Liver (tissue), 9 donors: Measurements from ENCODE around the gene C1QL2. TPM values are rescaled to one million over a fixed set of nuclear protein-coding genes. Genes with fewer than 3 reads are reported as not detected.

ENCODE experiments used
- DNase-seq: peaks from one replicate; pipeline ENCODE4 v3.0.0-alpha.2; 2017; ENCODE audit warnings: low spot score
- H3K27ac ChIP-seq, 2 donors: one replicate each; pipeline ENCODE4 v1.7.0; 2013; ENCODE audit warnings: inconsistent platforms in 2 of 2, low read length in 2 of 2, control low read depth in 1 of 2, low read depth in 1 of 2, mild to moderate bottlenecking in 1 of 2
- H3K27me3 ChIP-seq, 4 donors: one replicate each; pipeline versions ENCODE4 v1.6.1 to v1.7.0; 2013; ENCODE audit warnings: low read length in 3 of 4, inconsistent platforms in 1 of 4, mild to moderate bottlenecking in 1 of 4, moderate library complexity in 1 of 4; ENCODE audit not compliant: control insufficient read depth in 4 of 4, insufficient read depth in 4 of 4
- H3K36me3 ChIP-seq, 4 donors: one replicate each; pipeline versions ENCODE4 v1.6.1 to v1.7.0; 2013; ENCODE audit warnings: low read length in 3 of 4, mild to moderate bottlenecking in 3 of 4, low read depth in 1 of 4, moderate library complexity in 1 of 4; ENCODE audit not compliant: control insufficient read depth in 4 of 4, insufficient read depth in 3 of 4
- H3K4me1 ChIP-seq, 4 donors: one replicate each; pipeline versions ENCODE4 v1.6.1 to v1.7.0; 2013; ENCODE audit warnings: low read length in 3 of 4, mild to moderate bottlenecking in 3 of 4, moderate library complexity in 1 of 4; ENCODE audit not compliant: control insufficient read depth in 4 of 4, insufficient read depth in 4 of 4
- H3K4me3 ChIP-seq, 3 donors: one replicate each; pipeline versions ENCODE4 v1.6.1 to v1.7.0; 2013; ENCODE audit warnings: low read length in 3 of 3, control low read depth in 1 of 3, low read depth in 1 of 3, mild to moderate bottlenecking in 1 of 3
- H3K9ac ChIP-seq, 2 donors: one replicate each; pipeline ENCODE4 v1.7.0; 2013; ENCODE audit warnings: low read length in 2 of 2, mild to moderate bottlenecking in 2 of 2, moderate library complexity in 2 of 2, control low read depth in 1 of 2, low read depth in 1 of 2
- H3K9me3 ChIP-seq, 4 donors: one replicate each; pipeline versions ENCODE4 v1.6.1 to v1.7.0; 2013; ENCODE audit warnings: low read length in 3 of 4; ENCODE audit not compliant: control insufficient read depth in 4 of 4
- EGR1 ChIP-seq, 2 donors: IDR thresholded peaks; 2 replicates each; pipeline ENCODE4 v1.6.1; 2016 to 2018; ENCODE audit warnings: antibody characterized with exemption in 2 of 2, low read depth in 2 of 2
- FOXA1 ChIP-seq: IDR thresholded peaks from 2 replicates; pipeline ENCODE4 v1.6.1; 2016; ENCODE audit warnings: antibody characterized with exemption
- FOXA2 ChIP-seq: IDR thresholded peaks from 2 replicates; pipeline ENCODE4 v1.6.1; 2016; ENCODE audit warnings: antibody characterized with exemption
- GABPA ChIP-seq, 2 donors: IDR thresholded peaks in 1 of 2; conservative IDR thresholded peaks in 1 of 2; 2 replicates each; pipeline ENCODE4 v1.6.1; 2016; ENCODE audit warnings: antibody characterized with exemption in 2 of 2, mild to moderate bottlenecking in 1 of 2, moderate library complexity in 1 of 2
- HNF4A ChIP-seq, 2 donors: conservative IDR thresholded peaks; 2 replicates each; pipeline ENCODE4 v1.6.1; 2016; ENCODE audit warnings: antibody characterized with exemption in 2 of 2, mild to moderate bottlenecking in 2 of 2
- HNF4G ChIP-seq: IDR thresholded peaks from 2 replicates; pipeline ENCODE4 v1.6.1; 2016; ENCODE audit warnings: antibody characterized with exemption
- JUND ChIP-seq, 2 donors: IDR thresholded peaks; 2 replicates each; pipeline ENCODE4 v1.6.1; 2016; ENCODE audit warnings: antibody characterized with exemption in 2 of 2
- NR2F2 ChIP-seq: IDR thresholded peaks from 2 replicates; pipeline ENCODE4 v1.6.1; 2016; ENCODE audit warnings: antibody characterized with exemption
- RAD21 ChIP-seq, 2 donors: IDR thresholded peaks; 2 replicates each; pipeline ENCODE4 v1.6.1; 2016; ENCODE audit warnings: antibody characterized with exemption in 2 of 2, mild to moderate bottlenecking in 2 of 2
- RXRA ChIP-seq, 2 donors: IDR thresholded peaks; 2 replicates each; pipeline ENCODE4 v1.6.1; 2017 to 2018; ENCODE audit warnings: antibody characterized with exemption in 2 of 2, mild to moderate bottlenecking in 1 of 2
- SP1 ChIP-seq: IDR thresholded peaks from 2 replicates; pipeline ENCODE4 v1.6.1; 2018; ENCODE audit warnings: antibody characterized with exemption, mild to moderate bottlenecking
- TAF1 ChIP-seq: conservative IDR thresholded peaks from 2 replicates; pipeline ENCODE4 v1.6.1; 2016; ENCODE audit warnings: antibody characterized with exemption, mild to moderate bottlenecking
- YY1 ChIP-seq: IDR thresholded peaks from 2 replicates; pipeline ENCODE4 v1.6.1; 2016; ENCODE audit warnings: antibody characterized with exemption, mild to moderate bottlenecking
- WGBS: extraction: QIAGEN DNeasy Blood & Tissue Kit; methylation state at CpG from one replicate; pipeline ENCODE4 v1.1.7; 2013; 5-methylcytosine and 5-hydroxymethylcytosine counted together
- polyA plus RNA-seq, 2 donors: library from polyadenylated mRNA; stranded (reverse) in 1 of 2; unstranded in 1 of 2; fragments of 200-250 nt in 1 of 2; fragments of >200 nt in 1 of 2; fragmentation: Nextera tagmentation in 1 of 2; extraction: Ambion mirVana in 1 of 2; gene quantifications; one replicate each; pipeline versions ENCODE4 v1.2.1 to v1.2.3, GENCODE V29; 2013 to 2015
- total RNA-seq, 2 donors: library from RNA; depleted of rRNA; stranded (reverse); fragments of >200 nt; gene quantifications; one replicate each; pipeline ENCODE4 v1.2.3, GENCODE V29; 2014
- TF ChIP-seq, protein P1 (sequence below): IDR thresholded peaks from 2 replicates; pipeline ENCODE4 v1.6.1; 2016; ENCODE audit warnings: antibody characterized with exemption, mild to moderate bottlenecking
- TF ChIP-seq, protein P2 (sequence below): fragments of 150-350 bp; IDR thresholded peaks from 2 replicates; pipeline ENCODE4 v1.5.1; 2017; ENCODE audit warnings: improper control_type of control experiment, low read depth, low read length; ENCODE audit not compliant: missing input control
- TF ChIP-seq, protein P3 (sequence below): IDR thresholded peaks from 2 replicates; pipeline ENCODE4 v1.6.1; 2016; ENCODE audit warnings: antibody characterized with exemption
- TF ChIP-seq, protein P4 (sequence below): IDR thresholded peaks from 2 replicates; pipeline ENCODE4 v1.6.1; 2016; ENCODE audit warnings: antibody characterized with exemption
- TF ChIP-seq, protein P5 (sequence below): IDR thresholded peaks from 2 replicates; pipeline ENCODE4 v1.6.1; 2016; ENCODE audit warnings: antibody characterized with exemption
- donor health status: healthy.
- donor health status: healthy.
- donor health status: healthy.
- donor health status: healthy.
- donor health status: healthy.

The C1QL2 gene
- total and polyA plus RNA-seq, 4 donors, result not detected

- H3K9ac ChIP-seq, result no peak overlapping the region
- H3K27me3 ChIP-seq, result no peaks in the 10 kb centered on the region
- H3K4me3 ChIP-seq, result no peak overlapping the region
- no peak for DNase-seq
- 72% methylated on average over 10 of the region's 10 CpGs for WGBS
- H3K4me1 ChIP-seq, result no peaks in the 10 kb centered on the region
- H3K27ac ChIP-seq, result no peak overlapping the region
- H3K9me3 ChIP-seq, result no peaks in the 10 kb centered on the region
- TF ChIP-seq TAF1 (no peak), RAD21 (IDR thresholded peaks at IDR 0.05) (no peak), JUND (IDR thresholded peaks at IDR 0.05) (no peak), FOXA1 (no peak), GABPA (IDR thresholded peaks at IDR 0.05 in 1 of 2, conservative IDR thresholded peaks at IDR 0.05 in 1 of 2) (no peak), FOXA2 (no peak), RXRA (IDR thresholded peaks at IDR 0.05) (no peak), SP1 (no peak), HNF4A (conservative IDR thresholded peaks at IDR 0.05) (no peak), YY1 (no peak), HNF4G (no peak), NR2F2 (no peak), EGR1 (IDR thresholded peaks at IDR 0.05; ENCODE audit: low read depth in 2 of 2) (no peak)
- TF ChIP-seq, protein P1, sequence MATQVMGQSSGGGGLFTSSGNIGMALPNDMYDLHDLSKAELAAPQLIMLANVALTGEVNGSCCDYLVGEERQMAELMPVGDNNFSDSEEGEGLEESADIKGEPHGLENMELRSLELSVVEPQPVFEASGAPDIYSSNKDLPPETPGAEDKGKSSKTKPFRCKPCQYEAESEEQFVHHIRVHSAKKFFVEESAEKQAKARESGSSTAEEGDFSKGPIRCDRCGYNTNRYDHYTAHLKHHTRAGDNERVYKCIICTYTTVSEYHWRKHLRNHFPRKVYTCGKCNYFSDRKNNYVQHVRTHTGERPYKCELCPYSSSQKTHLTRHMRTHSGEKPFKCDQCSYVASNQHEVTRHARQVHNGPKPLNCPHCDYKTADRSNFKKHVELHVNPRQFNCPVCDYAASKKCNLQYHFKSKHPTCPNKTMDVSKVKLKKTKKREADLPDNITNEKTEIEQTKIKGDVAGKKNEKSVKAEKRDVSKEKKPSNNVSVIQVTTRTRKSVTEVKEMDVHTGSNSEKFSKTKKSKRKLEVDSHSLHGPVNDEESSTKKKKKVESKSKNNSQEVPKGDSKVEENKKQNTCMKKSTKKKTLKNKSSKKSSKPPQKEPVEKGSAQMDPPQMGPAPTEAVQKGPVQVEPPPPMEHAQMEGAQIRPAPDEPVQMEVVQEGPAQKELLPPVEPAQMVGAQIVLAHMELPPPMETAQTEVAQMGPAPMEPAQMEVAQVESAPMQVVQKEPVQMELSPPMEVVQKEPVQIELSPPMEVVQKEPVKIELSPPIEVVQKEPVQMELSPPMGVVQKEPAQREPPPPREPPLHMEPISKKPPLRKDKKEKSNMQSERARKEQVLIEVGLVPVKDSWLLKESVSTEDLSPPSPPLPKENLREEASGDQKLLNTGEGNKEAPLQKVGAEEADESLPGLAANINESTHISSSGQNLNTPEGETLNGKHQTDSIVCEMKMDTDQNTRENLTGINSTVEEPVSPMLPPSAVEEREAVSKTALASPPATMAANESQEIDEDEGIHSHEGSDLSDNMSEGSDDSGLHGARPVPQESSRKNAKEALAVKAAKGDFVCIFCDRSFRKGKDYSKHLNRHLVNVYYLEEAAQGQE, result no peak
- TF ChIP-seq, protein P2, sequence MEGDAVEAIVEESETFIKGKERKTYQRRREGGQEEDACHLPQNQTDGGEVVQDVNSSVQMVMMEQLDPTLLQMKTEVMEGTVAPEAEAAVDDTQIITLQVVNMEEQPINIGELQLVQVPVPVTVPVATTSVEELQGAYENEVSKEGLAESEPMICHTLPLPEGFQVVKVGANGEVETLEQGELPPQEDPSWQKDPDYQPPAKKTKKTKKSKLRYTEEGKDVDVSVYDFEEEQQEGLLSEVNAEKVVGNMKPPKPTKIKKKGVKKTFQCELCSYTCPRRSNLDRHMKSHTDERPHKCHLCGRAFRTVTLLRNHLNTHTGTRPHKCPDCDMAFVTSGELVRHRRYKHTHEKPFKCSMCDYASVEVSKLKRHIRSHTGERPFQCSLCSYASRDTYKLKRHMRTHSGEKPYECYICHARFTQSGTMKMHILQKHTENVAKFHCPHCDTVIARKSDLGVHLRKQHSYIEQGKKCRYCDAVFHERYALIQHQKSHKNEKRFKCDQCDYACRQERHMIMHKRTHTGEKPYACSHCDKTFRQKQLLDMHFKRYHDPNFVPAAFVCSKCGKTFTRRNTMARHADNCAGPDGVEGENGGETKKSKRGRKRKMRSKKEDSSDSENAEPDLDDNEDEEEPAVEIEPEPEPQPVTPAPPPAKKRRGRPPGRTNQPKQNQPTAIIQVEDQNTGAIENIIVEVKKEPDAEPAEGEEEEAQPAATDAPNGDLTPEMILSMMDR, result no peak
- TF ChIP-seq, protein P3, sequence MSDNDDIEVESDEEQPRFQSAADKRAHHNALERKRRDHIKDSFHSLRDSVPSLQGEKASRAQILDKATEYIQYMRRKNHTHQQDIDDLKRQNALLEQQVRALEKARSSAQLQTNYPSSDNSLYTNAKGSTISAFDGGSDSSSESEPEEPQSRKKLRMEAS, result no peak
- TF ChIP-seq, protein P4, sequence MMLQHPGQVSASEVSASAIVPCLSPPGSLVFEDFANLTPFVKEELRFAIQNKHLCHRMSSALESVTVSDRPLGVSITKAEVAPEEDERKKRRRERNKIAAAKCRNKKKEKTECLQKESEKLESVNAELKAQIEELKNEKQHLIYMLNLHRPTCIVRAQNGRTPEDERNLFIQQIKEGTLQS, result no peak
- TF ChIP-seq, protein P5, sequence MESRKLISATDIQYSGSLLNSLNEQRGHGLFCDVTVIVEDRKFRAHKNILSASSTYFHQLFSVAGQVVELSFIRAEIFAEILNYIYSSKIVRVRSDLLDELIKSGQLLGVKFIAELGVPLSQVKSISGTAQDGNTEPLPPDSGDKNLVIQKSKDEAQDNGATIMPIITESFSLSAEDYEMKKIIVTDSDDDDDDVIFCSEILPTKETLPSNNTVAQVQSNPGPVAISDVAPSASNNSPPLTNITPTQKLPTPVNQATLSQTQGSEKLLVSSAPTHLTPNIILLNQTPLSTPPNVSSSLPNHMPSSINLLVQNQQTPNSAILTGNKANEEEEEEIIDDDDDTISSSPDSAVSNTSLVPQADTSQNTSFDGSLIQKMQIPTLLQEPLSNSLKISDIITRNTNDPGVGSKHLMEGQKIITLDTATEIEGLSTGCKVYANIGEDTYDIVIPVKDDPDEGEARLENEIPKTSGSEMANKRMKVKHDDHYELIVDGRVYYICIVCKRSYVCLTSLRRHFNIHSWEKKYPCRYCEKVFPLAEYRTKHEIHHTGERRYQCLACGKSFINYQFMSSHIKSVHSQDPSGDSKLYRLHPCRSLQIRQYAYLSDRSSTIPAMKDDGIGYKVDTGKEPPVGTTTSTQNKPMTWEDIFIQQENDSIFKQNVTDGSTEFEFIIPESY, result no peak
- no peaks in the 10 kb centered on the region for H3K36me3 ChIP-seq
Measured at GRCh38 chr2:119169717-119170116, 11.2 kb upstream of the C1QL2 start.
